H1 (cell line): ENCODE data around the gene PPP1R3G. TPM values are rescaled to one million over a fixed set of nuclear protein-coding genes. Genes with fewer than 3 reads are reported as not detected.

Experiments used
- CTCF ChIA-PET: fragments of 300-600 bp; sonication (Branson Sonifier 250); formaldehyde crosslinking; loops from one replicate; lab custom pipeline; 2021; ENCODE audit not compliant: partially characterized antibody; lab: Charles Lee
- POLR2A ChIA-PET: fragments of 300-600 bp; sonication (Branson Sonifier 250); formaldehyde crosslinking; loops from one replicate; lab custom pipeline; 2021; ENCODE audit warnings: inconsistent platforms; ENCODE audit not compliant: partially characterized antibody; lab: Charles Lee
- DNase-seq, 2 experiments: peaks; one replicate each; pipeline versions ENCODE4 v3.0.0 to v3.0.0-alpha.2; 2010 to 2022; ENCODE audit warnings: low spot score in 2 of 2, low read depth in 1 of 2, mixed read lengths in 1 of 2
- FAIRE-seq: peaks from 2 replicates; lab custom pipeline; 2011; peaks lifted over from hg19 to GRCh38; lab: Jason Lieb, UNC
- H2AFZ ChIP-seq: 2 replicates; pipeline ENCODE4 v1.8.1; 2012; ENCODE audit warnings: low read length, inconsistent platforms
- H2AK5ac ChIP-seq: 2 replicates; pipeline ENCODE4 v1.6.1; 2013; ENCODE audit warnings: low read depth, low read length
- H2BK120ac ChIP-seq: replicated peaks from 2 replicates; pipeline ENCODE3; 2013; ENCODE audit warnings: low read depth, low read length, inconsistent platforms
- H2BK12ac ChIP-seq: 2 replicates; pipeline ENCODE4 v1.6.1; 2013; ENCODE audit warnings: low read depth, low read length
- H2BK15ac ChIP-seq: 2 replicates; pipeline ENCODE4 v1.6.1; 2013; ENCODE audit warnings: low read length
- H2BK20ac ChIP-seq: 2 replicates; pipeline ENCODE4 v1.6.1; 2013; ENCODE audit warnings: low read length
- H2BK5ac ChIP-seq: 2 replicates; pipeline ENCODE4 v1.6.1; 2013; ENCODE audit warnings: low read depth, low read length
- H3K14ac ChIP-seq: 2 replicates; pipeline ENCODE4 v1.6.1; 2013; ENCODE audit warnings: inconsistent platforms; ENCODE audit not compliant: insufficient read length
- H3K18ac ChIP-seq: 2 replicates; pipeline ENCODE4 v1.6.1; 2013; ENCODE audit warnings: low read length; ENCODE audit errors: extremely low read depth
- H3K23ac ChIP-seq: 2 replicates; pipeline ENCODE4 v1.6.1; 2013; ENCODE audit warnings: inconsistent platforms; ENCODE audit not compliant: insufficient read length
- H3K23me2 ChIP-seq: 2 replicates; pipeline ENCODE4 v1.6.1; 2013; ENCODE audit warnings: low read depth, low read length
- H3K27ac ChIP-seq: 2 replicates; pipeline ENCODE4 v1.6.1; 2011; ENCODE audit warnings: low read depth, low read length, inconsistent platforms
- H3K27me3 ChIP-seq, 4 experiments: replicated peaks in 1 of 4; 1 replicate in 1 of 4; 2 replicates in 3 of 4; pipeline versions ENCODE4 v1.6.1 to v1.8.1; 2011 to 2013; ENCODE audit warnings: low read length in 3 of 4, mild to moderate bottlenecking in 3 of 4, inconsistent platforms in 2 of 4, mixed read lengths in 2 of 4, moderate library complexity in 1 of 4; ENCODE audit not compliant: control insufficient read depth in 3 of 4, insufficient read depth in 3 of 4; ENCODE audit errors: extremely low read depth in 1 of 4
- H3K36me3 ChIP-seq, 4 experiments: 2 replicates each; pipeline versions ENCODE4 v1.6.1 to v1.8.1; 2011 to 2013; ENCODE audit warnings: mild to moderate bottlenecking in 4 of 4, low read length in 3 of 4, moderate library complexity in 2 of 4, control low read depth in 1 of 4, inconsistent platforms in 1 of 4; ENCODE audit not compliant: insufficient read depth in 4 of 4, control insufficient read depth in 2 of 4
- H3K4ac ChIP-seq: replicated peaks from 2 replicates; pipeline ENCODE3; 2013; ENCODE audit warnings: low read length, low read depth, mixed read lengths, inconsistent platforms; ENCODE audit not compliant: insufficient read length
- H3K4me1 ChIP-seq, 4 experiments: replicated peaks in 1 of 4; 1 replicate in 1 of 4; 2 replicates in 3 of 4; pipeline versions ENCODE4 v1.6.1 to v1.8.1; 2011 to 2013; ENCODE audit warnings: low read length in 3 of 4, inconsistent platforms in 2 of 4, mixed read lengths in 1 of 4; ENCODE audit not compliant: insufficient read depth in 4 of 4, control insufficient read depth in 3 of 4
- H3K4me2 ChIP-seq, 2 experiments: 2 replicates each; pipeline versions ENCODE4 v1.6.1 to v1.8.1; 2011 to 2013; ENCODE audit warnings: low read depth in 2 of 2, low read length in 2 of 2, control low read depth in 1 of 2, inconsistent platforms in 1 of 2, mild to moderate bottlenecking in 1 of 2; ENCODE audit not compliant: insufficient read depth in 1 of 2
- H3K4me3 ChIP-seq, 4 experiments: fragments of 200-600, 300-600 bp in 1 of 4; sonication (generic), shearing (Covaris generic), sonication (Bioruptor Twin) in 1 of 4; 2 replicates each; pipeline versions ENCODE4 v1.5.1 to v1.8.1; 2011 to 2016; ENCODE audit warnings: low read length in 4 of 4, low read depth in 3 of 4, control low read depth in 2 of 4, inconsistent platforms in 2 of 4, mild to moderate bottlenecking in 2 of 4, mixed read lengths in 1 of 4, moderate library complexity in 1 of 4; ENCODE audit not compliant: insufficient read depth in 2 of 4; ENCODE audit errors: extremely low read depth in 1 of 4
- H3K56ac ChIP-seq: replicated peaks from 2 replicates; pipeline ENCODE3; 2013; ENCODE audit warnings: low read depth, mild to moderate bottlenecking, mixed read lengths, low read length, inconsistent platforms; ENCODE audit not compliant: insufficient read length
- H3K79me1 ChIP-seq: 2 replicates; pipeline ENCODE4 v1.6.1; 2013; ENCODE audit warnings: low read depth, low read length, control low read depth
- H3K79me2 ChIP-seq, 2 experiments: 2 replicates each; pipeline versions ENCODE4 v1.6.1 to v1.8.1; 2012 to 2013; ENCODE audit warnings: low read length in 2 of 2, mild to moderate bottlenecking in 2 of 2, inconsistent platforms in 1 of 2; ENCODE audit not compliant: insufficient read depth in 2 of 2, control insufficient read depth in 1 of 2
- H3K9ac ChIP-seq, 4 experiments: replicated peaks in 1 of 4; 1 replicate in 1 of 4; 2 replicates in 3 of 4; pipeline versions ENCODE4 v1.6.1 to v1.8.1; 2011 to 2013; ENCODE audit warnings: low read depth in 3 of 4, low read length in 3 of 4, control low read depth in 2 of 4, mild to moderate bottlenecking in 2 of 4, moderate library complexity in 2 of 4, inconsistent platforms in 1 of 4; ENCODE audit errors: extremely low read depth in 1 of 4
- H3K9me3 ChIP-seq, 2 experiments: 2 replicates each; pipeline versions ENCODE4 v1.6.1 to v1.8.1; 2012 to 2013; ENCODE audit warnings: mild to moderate bottlenecking in 2 of 2, moderate library complexity in 2 of 2, control low read depth in 1 of 2, inconsistent platforms in 1 of 2, low read depth in 1 of 2, low read length in 1 of 2, mixed read lengths in 1 of 2; ENCODE audit not compliant: insufficient read depth in 2 of 2
- H4K20me1 ChIP-seq, 2 experiments: replicated peaks in 1 of 2; 2 replicates each; pipeline versions ENCODE3 to v1.8.1; 2011 to 2013; ENCODE audit warnings: inconsistent platforms in 2 of 2, low read length in 2 of 2, mild to moderate bottlenecking in 1 of 2; ENCODE audit not compliant: insufficient read depth in 2 of 2, control insufficient read depth in 1 of 2
- H4K5ac ChIP-seq: 2 replicates; pipeline ENCODE4 v1.6.1; 2013; ENCODE audit warnings: low read length, low read depth, mixed read lengths, inconsistent platforms; ENCODE audit not compliant: insufficient read length
- H4K8ac ChIP-seq: 2 replicates; pipeline ENCODE4 v1.8.0; 2013; ENCODE audit warnings: mild to moderate bottlenecking, moderate library complexity, low read length, inconsistent platforms; ENCODE audit not compliant: insufficient read depth; ENCODE audit errors: extremely low read depth
- H4K91ac ChIP-seq: replicated peaks from 2 replicates; pipeline ENCODE3; 2013; ENCODE audit warnings: low read length, mixed read lengths, inconsistent platforms; ENCODE audit not compliant: insufficient read length
- ASH2L ChIP-seq: fragments of 200-600, 300-600 bp; sonication (generic); IDR thresholded peaks from one replicate; pipeline ENCODE4 v1.7.1; 2017; ENCODE audit warnings: low read length
- CHD1 ChIP-seq: IDR thresholded peaks from 2 replicates; pipeline ENCODE4 v1.6.1; 2012; ENCODE audit warnings: low read depth, low read length, improper control_type of control experiment
- CREB1 ChIP-seq: IDR thresholded peaks from 2 replicates; pipeline ENCODE4 v1.6.1; 2012; ENCODE audit warnings: inconsistent platforms
- CTCF ChIP-seq, 3 experiments: IDR thresholded peaks; 1 replicate in 2 of 3; 2 replicates in 1 of 3; pipeline versions ENCODE4 v1.5.1 to v1.6.1; 2011; ENCODE audit warnings: low read length in 3 of 3, mild to moderate bottlenecking in 3 of 3, inconsistent platforms in 2 of 3, low read depth in 1 of 3, moderate library complexity in 1 of 3; ENCODE audit not compliant: insufficient read depth in 1 of 3; ENCODE audit errors: control extremely low read depth in 1 of 3
- GTF2F1 ChIP-seq: IDR thresholded peaks from 2 replicates; pipeline ENCODE4 v1.6.1; 2012; ENCODE audit warnings: low read depth, low read length, improper control_type of control experiment, borderline replicate concordance
- HDAC6 ChIP-seq: IDR thresholded peaks from one replicate; pipeline ENCODE4 v1.7.1; 2012; ENCODE audit warnings: low read depth, mild to moderate bottlenecking, inconsistent platforms, low read length, moderate library complexity
- JUND ChIP-seq: IDR thresholded peaks from 2 replicates; pipeline ENCODE4 v1.6.1; 2011; ENCODE audit warnings: mild to moderate bottlenecking, improper control_type of control experiment, low read length
- KDM1A ChIP-seq: fragments of 200-600, 300-600 bp; sonication (generic); IDR thresholded peaks from 2 replicates; pipeline ENCODE4 v1.7.1; 2016; ENCODE audit warnings: mild to moderate bottlenecking, low read length, borderline replicate concordance
- KDM5A ChIP-seq: fragments of 200-600 bp; IDR thresholded peaks from 2 replicates; pipeline ENCODE4 v1.7.1; 2012; ENCODE audit warnings: mild to moderate bottlenecking, low read length, inconsistent platforms, mixed read lengths
- MAFK ChIP-seq: IDR thresholded peaks from 2 replicates; pipeline ENCODE4 v1.6.1; 2012; ENCODE audit warnings: low read depth, mild to moderate bottlenecking, improper control_type of control experiment, low read length
- POLR2AphosphoS5 ChIP-seq: IDR thresholded peaks from 2 replicates; pipeline ENCODE4 v1.6.1; 2011; ENCODE audit warnings: low read depth, low read length
- RFX5 ChIP-seq: IDR thresholded peaks from 2 replicates; pipeline ENCODE4 v1.6.1; 2011; ENCODE audit warnings: low read depth, low read length, improper control_type of control experiment, borderline replicate concordance
- YY1 ChIP-seq: IDR thresholded peaks from 2 replicates; pipeline ENCODE4 v1.6.1; 2011; ENCODE audit warnings: low read depth, mild to moderate bottlenecking, low read length
- WGBS, 2 experiments: shearing (Covaris generic) in 1 of 2; methylation state at CpG; one replicate each; pipeline versions ENCODE4 v1.1.6 to v1.1.7; 2013 to 2015; ENCODE audit warnings: low lambda C conversion rate in 2 of 2, mixed read lengths in 2 of 2, inconsistent platforms in 1 of 2, low coverage in 1 of 2, missing lambda C conversion rate in 1 of 2; ENCODE audit not compliant: insufficient replicate concordance in 2 of 2, insufficient coverage in 1 of 2, insufficient read length in 1 of 2; ENCODE audit errors: extremely low coverage in 1 of 2, missing lambda C conversion rate in 1 of 2; 5-methylcytosine and 5-hydroxymethylcytosine counted together
- polyA plus RNA-seq, 7 experiments: library from polyadenylated mRNA; depleted of rRNA in 3 of 7; stranded (reverse) in 5 of 7; unstranded in 2 of 7; fragments of >200 nt in 5 of 7; fragments of 200-250 nt in 2 of 7; gene quantifications; 1 replicate in 5 of 7; 2 replicates in 1 of 7; 4 replicates in 1 of 7; pipeline versions ENCODE4 v1.2.1 to v1.2.3, GENCODE V29; 2011 to 2013; ENCODE audit warnings: missing spikeins in 2 of 7, mixed read lengths in 2 of 7
- total RNA-seq: library from RNA; stranded (reverse); fragmentation: NEBNext Ultra II Directional; extraction: Animal tissue kit (Norgen Biotek cat#: 25700); gene quantifications from 2 replicates; pipeline ENCODE4 v1.2.1, GENCODE V29; 2021

PPP1R3G gene
- total and polyA plus RNA-seq, 2 of the 8 experiments (the other 6 are each of a cell fraction or from before 2014, with no cell fraction given): 0.03 to 0.09 TPM

GRCh38 chr6:5124526-5124925, 39.4 kb downstream of the PPP1R3G start:
- H2BK20ac ChIP-seq: no peak overlapping the region
- H2AFZ ChIP-seq: no peak overlapping the region
- H3K14ac ChIP-seq: no peak overlapping the region
- no peak overlapping the region for H3K4me2 ChIP-seq
- no peaks in the 10 kb centered on the region; the same call in 1 of the 2 replicates for H3K79me1 ChIP-seq
- no peaks in the 10 kb centered on the region for H3K27me3 ChIP-seq
- DNase-seq: no peak
- no peak overlapping the region for H3K27ac ChIP-seq
- no peak overlapping the region for H2BK12ac ChIP-seq
- no peak overlapping the region for H4K91ac ChIP-seq
- H3K9me3 ChIP-seq: no peaks in the 10 kb centered on the region
- no peak overlapping the region for H2BK15ac ChIP-seq
- no peak overlapping the region for H3K4ac ChIP-seq
- no peak overlapping the region for H4K8ac ChIP-seq
- H3K36me3 ChIP-seq: no peaks in the 10 kb centered on the region
- H3K9ac ChIP-seq: no peak overlapping the region
- H3K79me2 ChIP-seq: no peaks in the 10 kb centered on the region
- peaks cover 2 to 10% of the 10 kb centered on the region in 2 experiments for H4K20me1 ChIP-seq
- no peak overlapping the region for H3K56ac ChIP-seq
- H3K23ac ChIP-seq: no peak overlapping the region
- no peak overlapping the region for H3K4me3 ChIP-seq
- no peak for FAIRE-seq
- no peak overlapping the region for H2BK5ac ChIP-seq
- no peak overlapping the region for H2AK5ac ChIP-seq
- ChIA-PET CTCF (interaction anchor here (1.5 kb wide), 1 partner anchor 9 kb away, joined by 5 read pairs; no protein-coding TSS in a partner anchor), POLR2A (no interaction called here)
- 93% methylated on average over 8 of the region's 8 CpGs; no CpG with 5 or more reads in 1 of the 2 experiments for WGBS, 2 experiments
- H3K23me2 ChIP-seq: no peaks in the 10 kb centered on the region
- H2BK120ac ChIP-seq: no peak overlapping the region
- H4K5ac ChIP-seq: no peak overlapping the region
- no peak overlapping the region for H3K18ac ChIP-seq
- no peaks in the 10 kb centered on the region; a peak in 1 of 7 replicates for H3K4me1 ChIP-seq
- TF ChIP-seq HDAC6: no peak
- TF ChIP-seq MAFK: no peak
- TF ChIP-seq KDM5A: no peak
- no peak for TF ChIP-seq JUND
- TF ChIP-seq POLR2AphosphoS5: no peak
- TF ChIP-seq YY1: no peak
- no peak for TF ChIP-seq GTF2F1
- no peak for TF ChIP-seq CTCF (IDR thresholded peaks at IDR 0.05; ENCODE audit: control extremely low read depth in 1 of 3, insufficient read depth in 1 of 3, low read depth in 1 of 3, low read length in 3 of 3)
- no peak for TF ChIP-seq KDM1A
- TF ChIP-seq CHD1: no peak
- TF ChIP-seq RFX5: no peak
- TF ChIP-seq ASH2L: no peak
- no peak for TF ChIP-seq CREB1
